ENCODE results near the gene MLPH.

The MLPH gene

GRCh38 chr2:237540823-237541222 lies 53.8 kb downstream of the MLPH start:
- DNase-seq (ENCODE audit: low read depth, low spot score) = peak; percentile 29

GRCh38 chr2:237541243-237541642 lies 54.2 kb downstream of the MLPH start:
- no peak for DNase-seq (ENCODE audit: low read depth, low spot score)

GRCh38 chr2:237542001-237542704 lies 55.1 kb downstream of the MLPH start:
- no peak for DNase-seq (ENCODE audit: low read depth, low spot score)

GRCh38 chr2:237546040-237546875 lies 59.2 kb downstream of the MLPH start:
- DNase-seq (ENCODE audit: low read depth, low spot score) = no peak

- DNase-seq (ENCODE audit: low read depth, low spot score) = no peak
These were observed 59.9 kb downstream of the MLPH start for GRCh38 chr2:237546876-237547395.

GRCh38 chr2:237547841-237548416 lies 60.9 kb downstream of the MLPH start:
- no peak for DNase-seq (ENCODE audit: low read depth, low spot score)

- no peak for DNase-seq (ENCODE audit: low read depth, low spot score)
These were observed 62.2 kb downstream of the MLPH start for GRCh38 chr2:237549216-237549615.

- no peak for DNase-seq (ENCODE audit: low read depth, low spot score)
These were observed 62.8 kb downstream of the MLPH start for GRCh38 chr2:237549643-237550415.

- DNase-seq (ENCODE audit: low read depth, low spot score) = no peak
These were observed 64.1 kb downstream of the MLPH start for GRCh38 chr2:237551071-237551574.

- DNase-seq (ENCODE audit: low read depth, low spot score) = no peak
These were observed 65.9 kb downstream of the MLPH start for GRCh38 chr2:237552908-237553307.

GRCh38 chr2:237553948-237554347 lies 66.9 kb downstream of the MLPH start:
- DNase-seq (ENCODE audit: low read depth, low spot score) = no peak

GRCh38 chr2:237555560-237555959 lies 68.5 kb downstream of the MLPH start:
- no peak for DNase-seq (ENCODE audit: low read depth, low spot score)

GRCh38 chr2:237556773-237557632 lies 70.0 kb downstream of the MLPH start:
- no peak for DNase-seq (ENCODE audit: low read depth, low spot score)

- DNase-seq (ENCODE audit: low read depth, low spot score) = no peak
These were observed 70.6 kb downstream of the MLPH start for GRCh38 chr2:237557633-237558015.

- peak; percentile 54 for DNase-seq (ENCODE audit: low read depth, low spot score)
These were observed 72.0 kb downstream of the MLPH start for GRCh38 chr2:237558961-237559641.

GRCh38 chr2:237561221-237561620 lies 74.2 kb downstream of the MLPH start:
- DNase-seq (ENCODE audit: low read depth, low spot score) = no peak

- DNase-seq (ENCODE audit: low read depth, low spot score) = peak; percentile 78
These were observed 76.8 kb downstream of the MLPH start for GRCh38 chr2:237563816-237564215.

- DNase-seq (ENCODE audit: low read depth, low spot score) = no peak
These were observed 77.6 kb downstream of the MLPH start for GRCh38 chr2:237564526-237565131.

GRCh38 chr2:237565974-237566373 lies 78.9 kb downstream of the MLPH start:
- DNase-seq (ENCODE audit: low read depth, low spot score) = no peak
